Mucosa of rectum (tissue), 2 donors: ENCODE measurements around the gene CHIC2.
A peak's percentile ranks its signal among the peaks of the same experiment; 100 is the strongest.

Experiments
- H3K27ac ChIP-seq, 2 donors: one replicate each; pipeline ENCODE4 v1.7.0; 2013; ENCODE audit warnings: inconsistent platforms in 2 of 2, low read depth in 2 of 2, low read length in 2 of 2
- H3K27me3 ChIP-seq, 2 donors: one replicate each; pipeline ENCODE4 v1.7.0; 2013; ENCODE audit warnings: low read length in 2 of 2; ENCODE audit not compliant: control insufficient read depth in 2 of 2, insufficient read depth in 2 of 2
- H3K36me3 ChIP-seq, 2 donors: one replicate each; pipeline ENCODE4 v1.7.0; 2013; ENCODE audit warnings: low read length in 2 of 2; ENCODE audit not compliant: control insufficient read depth in 2 of 2, insufficient read depth in 2 of 2
- H3K4me1 ChIP-seq, 2 donors: one replicate each; pipeline ENCODE4 v1.7.0; 2013; ENCODE audit warnings: low read length in 2 of 2, mild to moderate bottlenecking in 1 of 2; ENCODE audit not compliant: control insufficient read depth in 2 of 2, insufficient read depth in 2 of 2
- H3K4me3 ChIP-seq, 2 donors: one replicate each; pipeline ENCODE4 v1.7.0; 2013; ENCODE audit warnings: low read length in 2 of 2
- H3K9ac ChIP-seq, 2 donors: one replicate each; pipeline ENCODE4 v1.7.0; 2013; ENCODE audit warnings: low read length in 2 of 2, low read depth in 1 of 2, mild to moderate bottlenecking in 1 of 2
- H3K9me3 ChIP-seq, 2 donors: one replicate each; pipeline ENCODE4 v1.7.0; 2013; ENCODE audit warnings: low read length in 2 of 2; ENCODE audit not compliant: control insufficient read depth in 2 of 2
- donor health status: healthy.
- donor health status: Normal muscosa, but diverticular disease.

CHIC2 gene

DNA sequence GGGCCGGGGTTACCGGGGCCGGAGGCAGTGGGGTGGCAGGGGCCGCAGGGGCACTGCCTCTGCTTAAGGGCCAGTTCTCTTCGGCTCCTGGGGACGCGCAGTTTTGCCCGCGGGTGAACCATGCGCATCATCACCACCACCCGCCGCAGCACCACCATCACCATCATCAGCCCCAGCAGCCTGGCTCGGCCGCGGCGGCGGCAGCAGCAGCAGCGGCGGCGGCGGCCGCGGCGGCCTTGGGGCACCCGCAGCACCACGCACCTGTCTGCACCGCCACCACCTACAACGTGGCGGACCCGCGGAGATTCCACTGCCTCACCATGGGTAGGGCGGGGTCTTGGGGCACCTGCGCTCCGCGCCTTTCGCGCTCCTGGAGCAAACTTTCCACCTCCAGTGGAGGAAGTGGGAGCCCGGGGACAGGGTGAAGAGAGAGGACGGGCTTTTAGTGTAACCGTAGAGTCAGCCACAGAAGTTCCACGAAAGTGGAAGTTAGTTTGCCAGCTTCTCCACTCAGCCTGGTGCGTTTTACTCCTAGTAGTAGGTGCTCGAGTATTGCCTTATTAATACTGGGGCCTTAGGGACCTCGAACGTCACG, 36.3 kb upstream of the CHIC2 start:
- Histone ChIP-seq H3K9me3 (no peaks in the 10 kb centered on the region), H3K27me3 (peaks cover 74 to 86% of the 10 kb centered on the region in 2 donors), H3K4me1 (peaks cover 0 to 6% of the 10 kb centered on the region in 2 donors), H3K9ac (no peak overlapping the region), H3K27ac (no peak overlapping the region), H3K36me3 (no peaks in the 10 kb centered on the region), H3K4me3 (peak overlapping the region in 1 of 2 donors; percentile 44)

DNA sequence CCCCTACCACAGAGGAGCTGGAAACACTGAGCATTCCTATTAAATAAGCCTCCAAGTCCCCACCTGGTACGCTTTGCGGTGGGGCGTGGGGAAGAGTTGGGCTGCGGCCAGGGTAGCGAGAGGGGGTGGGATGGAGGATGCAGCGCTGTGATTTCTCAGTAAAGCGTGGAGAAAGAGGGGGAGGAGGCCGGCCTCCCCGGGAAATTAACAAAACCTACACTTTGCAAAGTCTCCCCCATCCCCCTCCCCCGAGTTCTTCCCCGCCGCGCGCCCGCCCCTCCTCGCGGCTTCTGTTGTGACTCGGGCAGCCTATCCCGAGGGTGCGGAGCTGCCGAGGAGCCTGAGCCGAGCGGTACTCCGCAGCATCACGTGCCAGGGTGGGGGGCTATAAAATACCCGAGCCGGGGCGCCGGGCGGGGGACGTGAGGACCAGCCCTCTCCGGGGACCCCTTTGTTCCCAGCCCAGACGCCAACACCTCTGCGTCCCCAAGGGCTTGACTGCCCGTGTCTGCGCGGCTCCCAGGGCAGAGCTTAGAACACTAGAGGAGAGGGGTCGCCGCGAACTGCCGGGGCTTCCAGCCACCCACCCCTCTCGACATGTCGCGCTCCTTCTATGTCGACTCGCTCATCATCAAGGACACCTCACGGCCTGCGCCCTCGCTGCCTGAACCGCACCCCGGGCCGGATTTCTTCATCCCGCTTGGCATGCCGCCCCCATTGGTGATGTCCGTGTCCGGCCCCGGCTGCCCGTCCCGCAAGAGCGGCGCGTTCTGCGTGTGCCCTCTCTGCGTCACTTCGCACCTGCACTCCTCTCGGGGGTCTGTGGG, 35.6 kb upstream of the CHIC2 start, which contains the start of gene GSX2:
Gene GSX2 (plus strand): TSS at position 416 of the 827 bp plus-strand sequence. CDS start 182 bp downstream, at position 598.
- H3K9ac ChIP-seq: no peak within 1 kb of the TSS
- H3K4me3 ChIP-seq: peak within 1 kb of the TSS in 1 of 2 donors; percentile 44
- peaks cover 74 to 87% of the 10 kb centered on the region in 2 donors for H3K27me3 ChIP-seq
- H3K4me1 ChIP-seq: peaks cover 0 to 6% of the 10 kb centered on the region in 2 donors
- no peaks in the 10 kb centered on the region for H3K36me3 ChIP-seq
- H3K27ac ChIP-seq: no peak within 1 kb of the TSS
- H3K9me3 ChIP-seq: no peaks in the 10 kb centered on the region

- Histone ChIP-seq H3K27me3 (peaks cover 74 to 84% of the 10 kb centered on the region in 2 donors), H3K27ac (no peak overlapping the region), H3K36me3 (no peaks in the 10 kb centered on the region), H3K4me3 (peak overlapping the region in 1 of 2 donors; percentile 31), H3K9ac (no peak overlapping the region), H3K4me1 (peaks cover 0 to 6% of the 10 kb centered on the region in 2 donors), H3K9me3 (no peaks in the 10 kb centered on the region)
Observed at GRCh38 chr4:54099287-54099747, 34.9 kb upstream of the CHIC2 start.

GRCh38 chr4:54098375-54098774, 34.0 kb upstream of the CHIC2 start:
- H3K27ac ChIP-seq: no peak overlapping the region
- H3K36me3 ChIP-seq: no peaks in the 10 kb centered on the region
- peaks cover 71 to 83% of the 10 kb centered on the region in 2 donors for H3K27me3 ChIP-seq
- H3K9me3 ChIP-seq: no peaks in the 10 kb centered on the region
- no peak overlapping the region for H3K4me3 ChIP-seq
- no peak overlapping the region for H3K9ac ChIP-seq
- peaks cover 0 to 4% of the 10 kb centered on the region in 2 donors for H3K4me1 ChIP-seq

GRCh38 chr4:54097152-54097551, 32.7 kb upstream of the CHIC2 start:
- Histone ChIP-seq H3K9me3 (no peaks in the 10 kb centered on the region), H3K36me3 (no peaks in the 10 kb centered on the region), H3K27me3 (peaks cover 72 to 85% of the 10 kb centered on the region in 2 donors), H3K4me3 (no peak overlapping the region), H3K27ac (no peak overlapping the region), H3K4me1 (peaks cover 5 to 11% of the 10 kb centered on the region in 2 donors), H3K9ac (no peak overlapping the region)

GRCh38 chr4:54096295-54096962, 32.0 kb upstream of the CHIC2 start:
- Histone ChIP-seq H3K9ac (no peak overlapping the region), H3K27ac (no peak overlapping the region), H3K27me3 (peaks cover 67 to 85% of the 10 kb centered on the region in 2 donors), H3K9me3 (no peaks in the 10 kb centered on the region), H3K4me1 (peaks cover 12 to 18% of the 10 kb centered on the region in 2 donors), H3K4me3 (no peak overlapping the region), H3K36me3 (no peaks in the 10 kb centered on the region)

GRCh38 chr4:54095110-54095825, 30.9 kb upstream of the CHIC2 start:
- Histone ChIP-seq H3K9ac (no peak overlapping the region), H3K36me3 (no peaks in the 10 kb centered on the region), H3K27ac (no peak overlapping the region), H3K4me1 (peaks cover 16 to 20% of the 10 kb centered on the region in 2 donors), H3K27me3 (peaks cover 66 to 85% of the 10 kb centered on the region in 2 donors), H3K4me3 (no peak overlapping the region), H3K9me3 (no peaks in the 10 kb centered on the region)

DNA sequence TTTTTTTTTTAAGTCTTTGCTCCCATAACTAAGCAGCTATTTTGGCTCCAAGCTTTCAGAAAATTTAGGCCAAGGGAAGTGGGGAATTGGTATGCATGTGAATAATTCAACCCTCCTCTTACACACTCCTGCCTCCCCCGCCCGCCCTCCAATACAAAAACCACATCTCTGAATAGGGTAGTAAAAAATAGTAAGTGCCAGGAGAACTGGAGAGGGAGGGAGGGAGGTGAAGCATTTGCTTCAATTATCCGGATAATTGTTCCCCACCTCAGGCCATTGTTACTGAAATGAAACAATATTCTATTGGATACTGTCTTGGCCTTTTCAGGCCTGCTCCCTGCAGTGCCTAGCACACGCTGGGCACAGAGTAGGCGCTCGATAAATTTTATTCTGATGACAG, 30.0 kb upstream of the CHIC2 start:
- Histone ChIP-seq H3K27me3 (peaks cover 64 to 80% of the 10 kb centered on the region in 2 donors), H3K4me3 (no peak overlapping the region), H3K9me3 (no peaks in the 10 kb centered on the region)

GRCh38 chr4:54093324-54094240, 29.2 kb upstream of the CHIC2 start:
- peaks cover 16 to 19% of the 10 kb centered on the region in 2 donors for H3K4me1 ChIP-seq
- no peaks in the 10 kb centered on the region for H3K9me3 ChIP-seq
- no peak overlapping the region for H3K4me3 ChIP-seq
- no peak overlapping the region for H3K27ac ChIP-seq
- no peak overlapping the region for H3K9ac ChIP-seq
- H3K27me3 ChIP-seq: peaks cover 55 to 71% of the 10 kb centered on the region in 2 donors
- no peaks in the 10 kb centered on the region for H3K36me3 ChIP-seq

More for the DNA sequence above, 30.0 kb upstream of the CHIC2 start:
- Histone ChIP-seq H3K36me3 (no peaks in the 10 kb centered on the region), H3K9ac (no peak overlapping the region), H3K27ac (no peak overlapping the region), H3K4me1 (peaks cover 16 to 19% of the 10 kb centered on the region in 2 donors)
